IMR-90 (cell line): Measurements from ENCODE around the gene RUFY2.

Experiments used
- BHLHE40 ChIP-seq: fragments of 150-350 bp; IDR thresholded peaks from 2 replicates; pipeline ENCODE4 v1.6.1; 2016; ENCODE audit warnings: mild to moderate bottlenecking, low read depth, low read length
- CEBPB ChIP-seq: IDR thresholded peaks from 2 replicates; pipeline ENCODE4 v1.6.1; 2012; ENCODE audit warnings: low read depth, low read length, improper control_type of control experiment
- CTCF ChIP-seq: conservative IDR thresholded peaks from 2 replicates; pipeline ENCODE4 v1.5.1; 2012; ENCODE audit warnings: mild to moderate bottlenecking, low read depth, low read length, improper control_type of control experiment
- FOS ChIP-seq: fragments of 150-350 bp; IDR thresholded peaks from 2 replicates; pipeline ENCODE4 v1.6.1; 2016; ENCODE audit warnings: low read depth, low read length
- MXI1 ChIP-seq: IDR thresholded peaks from 2 replicates; pipeline ENCODE4 v1.6.1; 2012; ENCODE audit warnings: low read depth, mild to moderate bottlenecking, low read length, moderate library complexity, borderline replicate concordance
- POLR2A ChIP-seq: IDR thresholded peaks from 2 replicates; pipeline ENCODE4 v1.6.1; 2012; ENCODE audit warnings: mild to moderate bottlenecking, low read depth, low read length
- SMC3 ChIP-seq: fragments of 150-350 bp; IDR thresholded peaks from 2 replicates; pipeline ENCODE4 v1.6.1; 2016; ENCODE audit warnings: low read depth, mild to moderate bottlenecking, antibody characterized with exemption, low read length, moderate library complexity
- TF ChIP-seq, protein P1 (sequence below): fragments of 150-350 bp; IDR thresholded peaks from 2 replicates; pipeline ENCODE4 v1.6.1; 2017; ENCODE audit warnings: mild to moderate bottlenecking, antibody characterized with exemption, low read length, low read depth

GRCh38 chr10:68359189-68359588 is 47.9 kb downstream of the RUFY2 start:
- TF ChIP-seq POLR2A (no peak), CTCF (no peak), SMC3 (no peak), CEBPB (no peak), BHLHE40 (no peak), MXI1 (no peak), FOS (no peak)
- TF ChIP-seq, protein P1, sequence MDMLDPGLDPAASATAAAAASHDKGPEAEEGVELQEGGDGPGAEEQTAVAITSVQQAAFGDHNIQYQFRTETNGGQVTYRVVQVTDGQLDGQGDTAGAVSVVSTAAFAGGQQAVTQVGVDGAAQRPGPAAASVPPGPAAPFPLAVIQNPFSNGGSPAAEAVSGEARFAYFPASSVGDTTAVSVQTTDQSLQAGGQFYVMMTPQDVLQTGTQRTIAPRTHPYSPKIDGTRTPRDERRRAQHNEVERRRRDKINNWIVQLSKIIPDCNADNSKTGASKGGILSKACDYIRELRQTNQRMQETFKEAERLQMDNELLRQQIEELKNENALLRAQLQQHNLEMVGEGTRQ: no peak
